GM06990 (cell line): ENCODE measurements around the gene SYNDIG1.

Source experiments
- DNase-seq: peaks from one replicate; pipeline ENCODE4 v3.0.0-alpha.2; 2011; ENCODE audit not compliant: insufficient read length; ENCODE audit errors: extremely low read depth
- H3K27me3 ChIP-seq: replicated peaks from 2 replicates; pipeline ENCODE4 v1.6.0; 2011; ENCODE audit warnings: low read length; ENCODE audit not compliant: control insufficient read depth, insufficient read depth
- H3K36me3 ChIP-seq: 2 replicates; pipeline ENCODE4 v1.5.1; 2011; ENCODE audit warnings: low read length; ENCODE audit not compliant: control insufficient read depth, insufficient read depth
- H3K4me3 ChIP-seq: replicated peaks from 2 replicates; pipeline ENCODE4 v1.5.1; 2011; ENCODE audit warnings: low read depth, mild to moderate bottlenecking, control low read depth, low read length
- CTCF ChIP-seq: IDR thresholded peaks from 2 replicates; pipeline ENCODE4 v1.5.1; 2011; ENCODE audit warnings: low read length, control low read depth, mild to moderate bottlenecking, inconsistent platforms; ENCODE audit not compliant: insufficient read depth, poor library complexity, severe bottlenecking

SYNDIG1 gene

GRCh38 chr20:24632581-24632980 lies 163.2 kb downstream of the SYNDIG1 start:
- H3K4me3 ChIP-seq: no peak overlapping the region
- DNase-seq: no peak
- no peaks in the 10 kb centered on the region; the same call in 1 of the 2 replicates for H3K27me3 ChIP-seq
- TF ChIP-seq CTCF: no peak
- no peaks in the 10 kb centered on the region for H3K36me3 ChIP-seq

GRCh38 chr20:24633026-24633425 lies 163.6 kb downstream of the SYNDIG1 start:
- Histone ChIP-seq H3K4me3 (no peak overlapping the region), H3K27me3 (no peaks in the 10 kb centered on the region; the same call in 1 of the 2 replicates), H3K36me3 (no peaks in the 10 kb centered on the region)
- TF ChIP-seq CTCF: no peak
- DNase-seq: no peak

GRCh38 chr20:24633521-24633920 lies 164.1 kb downstream of the SYNDIG1 start:
- H3K4me3 ChIP-seq: no peak overlapping the region
- no peaks in the 10 kb centered on the region for H3K36me3 ChIP-seq
- no peak for TF ChIP-seq CTCF
- DNase-seq: no peak
- H3K27me3 ChIP-seq: no peaks in the 10 kb centered on the region; the same call in 1 of the 2 replicates

GRCh38 chr20:24634855-24635254 lies 165.4 kb downstream of the SYNDIG1 start:
- H3K4me3 ChIP-seq: no peak overlapping the region
- DNase-seq: no peak

GRCh38 chr20:24636626-24637025 lies 167.2 kb downstream of the SYNDIG1 start:
- DNase-seq: no peak
- H3K27me3 ChIP-seq: no peaks in the 10 kb centered on the region; the same call in 1 of the 2 replicates
- TF ChIP-seq CTCF: no peak
- H3K36me3 ChIP-seq: no peaks in the 10 kb centered on the region
- no peak overlapping the region for H3K4me3 ChIP-seq

More at GRCh38 chr20:24634855-24635254, 165.4 kb downstream of the SYNDIG1 start:
- Histone ChIP-seq H3K27me3 (no peaks in the 10 kb centered on the region; the same call in 1 of the 2 replicates), H3K36me3 (no peaks in the 10 kb centered on the region)
- no peak for TF ChIP-seq CTCF

- Histone ChIP-seq H3K27me3 (no peaks in the 10 kb centered on the region; the same call in 1 of the 2 replicates), H3K36me3 (no peaks in the 10 kb centered on the region), H3K4me3 (no peak overlapping the region)
- TF ChIP-seq CTCF: no peak
- no peak for DNase-seq
Observed at GRCh38 chr20:24637087-24637486, 167.7 kb downstream of the SYNDIG1 start.
